GM12873 (cell line): ENCODE measurements around the gene EYA2.

Experiments used
- TF ChIP-seq, protein P1 (sequence below): IDR thresholded peaks from 2 replicates; pipeline ENCODE4 v1.5.1; 2012; ENCODE audit warnings: low read depth, mild to moderate bottlenecking, moderate library complexity, low read length, control low read depth; ENCODE audit not compliant: insufficient read depth; ENCODE audit errors: missing control alignments

Gene EYA2

DNA sequence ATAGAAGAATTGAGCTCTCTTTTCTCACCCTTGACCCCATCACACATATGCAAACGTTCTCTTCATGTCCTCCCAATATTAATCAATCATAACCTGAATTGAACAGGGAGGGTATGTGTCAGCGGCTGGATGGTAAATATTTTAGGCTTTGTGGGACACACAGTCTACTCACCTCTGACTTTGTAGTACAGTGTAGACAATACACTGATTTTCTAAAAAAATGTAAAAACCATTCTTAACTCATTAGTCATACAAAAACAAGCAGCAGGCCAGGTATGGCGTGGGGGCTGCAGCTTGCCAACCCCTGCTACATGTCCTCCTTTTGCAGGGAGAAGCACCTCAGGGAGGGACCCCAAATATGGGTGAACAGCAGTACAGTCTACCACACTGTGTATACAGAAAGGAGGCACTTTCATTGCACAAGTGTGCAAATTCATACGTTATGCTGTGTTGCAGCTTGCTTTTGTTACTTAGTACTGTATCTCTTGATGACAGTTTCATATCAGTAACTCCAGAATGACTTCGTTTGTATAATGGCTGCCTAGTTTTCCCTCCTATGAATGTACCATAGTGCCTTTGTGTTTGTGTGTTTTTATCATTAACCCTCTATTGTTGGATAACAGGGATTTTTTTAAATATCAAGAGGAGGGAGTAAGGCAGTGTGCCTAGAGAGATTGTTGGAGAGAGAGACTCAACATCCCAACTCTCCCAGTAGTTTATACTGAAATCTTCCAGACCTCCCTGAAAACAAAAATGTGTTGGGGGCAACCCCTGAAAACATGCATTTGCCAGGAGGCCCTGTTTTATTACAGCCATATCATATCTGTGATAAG, 247.5 kb downstream of the EYA2 start:
- TF ChIP-seq, protein P1, sequence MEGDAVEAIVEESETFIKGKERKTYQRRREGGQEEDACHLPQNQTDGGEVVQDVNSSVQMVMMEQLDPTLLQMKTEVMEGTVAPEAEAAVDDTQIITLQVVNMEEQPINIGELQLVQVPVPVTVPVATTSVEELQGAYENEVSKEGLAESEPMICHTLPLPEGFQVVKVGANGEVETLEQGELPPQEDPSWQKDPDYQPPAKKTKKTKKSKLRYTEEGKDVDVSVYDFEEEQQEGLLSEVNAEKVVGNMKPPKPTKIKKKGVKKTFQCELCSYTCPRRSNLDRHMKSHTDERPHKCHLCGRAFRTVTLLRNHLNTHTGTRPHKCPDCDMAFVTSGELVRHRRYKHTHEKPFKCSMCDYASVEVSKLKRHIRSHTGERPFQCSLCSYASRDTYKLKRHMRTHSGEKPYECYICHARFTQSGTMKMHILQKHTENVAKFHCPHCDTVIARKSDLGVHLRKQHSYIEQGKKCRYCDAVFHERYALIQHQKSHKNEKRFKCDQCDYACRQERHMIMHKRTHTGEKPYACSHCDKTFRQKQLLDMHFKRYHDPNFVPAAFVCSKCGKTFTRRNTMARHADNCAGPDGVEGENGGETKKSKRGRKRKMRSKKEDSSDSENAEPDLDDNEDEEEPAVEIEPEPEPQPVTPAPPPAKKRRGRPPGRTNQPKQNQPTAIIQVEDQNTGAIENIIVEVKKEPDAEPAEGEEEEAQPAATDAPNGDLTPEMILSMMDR: no peak

DNA sequence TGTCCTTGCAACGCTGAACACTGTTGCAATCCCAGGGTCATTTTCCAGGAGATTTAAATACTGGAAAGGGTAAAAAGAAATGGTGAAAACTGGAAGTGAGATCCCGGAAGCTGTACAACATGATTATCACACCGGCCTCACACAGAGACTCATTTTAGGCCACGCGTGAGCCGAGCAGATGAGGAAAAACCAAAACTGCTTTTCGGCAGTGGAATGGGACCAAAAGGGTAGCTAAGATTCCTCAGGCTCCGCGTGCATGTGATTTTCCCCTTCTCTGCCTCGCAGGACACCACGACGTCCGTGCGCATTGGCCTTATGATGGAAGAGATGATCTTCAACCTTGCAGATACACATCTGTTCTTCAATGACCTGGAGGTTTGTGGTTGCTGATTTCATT, 248.1 kb downstream of the EYA2 start:
- TF ChIP-seq, protein P1: no peak

DNA sequence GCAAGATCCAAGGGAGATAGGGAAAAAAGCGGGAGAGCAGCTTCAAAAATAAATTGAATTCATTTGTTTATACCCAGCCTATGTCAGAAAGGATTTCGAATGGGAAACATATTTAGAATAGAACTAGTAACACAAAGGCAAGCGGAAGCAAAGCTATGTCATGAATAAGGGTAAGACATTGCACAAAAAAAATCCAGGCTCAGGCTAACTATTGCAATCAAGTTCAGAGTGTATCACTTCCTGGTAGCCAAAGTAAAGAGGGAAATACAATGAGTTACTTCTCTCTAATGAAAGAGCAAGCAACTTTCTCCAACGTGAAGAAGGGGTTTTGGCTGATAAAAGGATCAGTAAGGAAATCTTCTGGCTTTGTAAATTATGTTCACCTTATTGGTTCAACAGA, 249.0 kb downstream of the EYA2 start:
- TF ChIP-seq, protein P1: no peak

DNA sequence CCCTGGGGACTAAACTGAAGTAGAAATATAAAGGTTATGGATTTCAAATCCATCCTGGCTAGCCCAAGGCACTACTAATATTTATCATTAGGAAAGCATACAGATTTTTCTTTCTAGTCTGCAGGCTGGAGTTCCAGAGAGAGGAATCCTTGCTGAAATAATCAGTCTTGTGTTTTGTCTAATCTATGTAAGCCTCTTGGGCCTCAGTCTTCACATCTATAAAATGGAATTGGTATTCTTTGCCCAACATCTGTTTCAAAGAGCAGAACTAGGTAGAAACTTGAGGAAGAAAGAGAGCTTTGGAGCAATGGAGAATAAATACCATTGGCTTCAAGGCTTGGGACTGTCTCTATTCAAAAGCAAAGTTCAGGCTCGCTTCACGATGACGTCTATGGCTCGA, 249.8 kb downstream of the EYA2 start:
- TF ChIP-seq, protein P1: no peak

DNA sequence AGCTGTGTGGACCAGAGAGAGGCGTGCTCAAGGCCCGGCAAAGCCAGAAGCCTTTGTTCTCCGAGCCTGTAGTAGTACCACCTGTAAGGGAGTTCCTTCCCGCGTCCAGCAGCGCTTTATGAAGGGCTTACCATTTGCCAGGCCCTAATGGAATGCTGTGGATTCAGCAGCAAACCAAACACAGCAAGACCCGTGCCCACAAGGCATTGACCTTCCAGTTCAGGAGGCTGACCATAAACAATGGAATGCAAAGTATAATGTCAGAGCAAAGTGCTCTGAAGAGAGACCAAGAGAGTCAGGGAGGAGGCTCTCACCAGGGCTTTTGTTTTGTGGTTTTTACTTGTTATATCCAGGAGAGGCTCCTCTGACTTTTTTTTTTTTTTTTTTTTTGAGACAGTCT, 252.0 kb downstream of the EYA2 start:
- TF ChIP-seq, protein P1: no peak

DNA sequence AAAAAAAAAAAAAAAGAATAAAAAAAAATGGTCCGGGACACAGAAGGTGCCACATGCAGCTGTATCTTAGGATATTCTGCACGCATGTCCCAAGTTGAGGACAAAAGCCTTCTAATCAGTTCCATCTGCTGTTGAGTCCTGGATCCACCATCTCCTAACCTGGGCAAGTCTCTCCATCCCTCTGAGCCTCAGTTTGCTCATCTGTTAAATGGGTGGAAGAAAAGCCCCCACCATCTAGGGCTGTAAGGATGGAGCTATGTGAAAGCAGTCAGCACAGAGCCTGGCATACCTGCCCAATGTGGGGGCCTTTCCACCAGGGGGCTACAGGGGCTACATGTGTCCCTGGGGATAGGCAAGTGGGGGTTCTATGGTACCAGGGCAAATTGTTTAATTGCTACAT, 253.4 kb downstream of the EYA2 start:
- TF ChIP-seq, protein P1: no peak

DNA sequence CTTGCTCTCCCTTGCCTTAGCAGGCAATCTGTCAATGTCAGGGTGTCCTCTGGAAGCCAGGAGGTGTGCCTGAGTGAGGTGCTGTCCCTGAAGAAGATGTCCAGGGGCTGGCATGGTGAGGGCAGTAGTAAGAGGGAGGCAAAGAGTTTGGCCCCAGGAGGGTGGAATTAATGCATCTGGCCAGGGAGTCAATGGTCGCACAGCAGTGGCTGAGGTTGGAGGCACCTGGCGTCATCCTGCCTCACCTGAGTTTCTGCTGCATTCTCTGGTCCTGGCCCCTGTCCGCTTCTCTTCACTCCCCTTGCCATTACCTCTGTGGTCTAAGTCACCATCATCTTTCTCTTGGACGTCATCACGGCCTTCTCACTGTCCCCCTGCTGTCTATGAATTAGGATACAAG, 255.3 kb downstream of the EYA2 start:
- TF ChIP-seq, protein P1: no peak
